Measurements from ENCODE around the gene ITGB7.

ITGB7 gene

GRCh38 chr12:53145383-53146260, 61.4 kb downstream of the ITGB7 start:
- DNase-seq (ENCODE audit: low read depth in 2 of 2) = no peak

GRCh38 chr12:53143355-53143754, 63.7 kb downstream of the ITGB7 start:
- no peak for DNase-seq (ENCODE audit: low read depth in 2 of 2)
